Pulmonary artery endothelial cell (primary cell): ENCODE data around the gene DPH5. TPM values are rescaled to one million over a fixed set of nuclear protein-coding genes. Genes with fewer than 3 reads are reported as not detected.
"Not testable (repeated sequence)": the region's sequence is repeated elsewhere in the genome, so short reads cannot be mapped to it uniquely, and the experiment has no call there.

ENCODE experiments used
- DNase-seq: peaks from one replicate; pipeline ENCODE4 v3.0.0-alpha.2; 2011; ENCODE audit warnings: low read depth, low spot score
- total RNA-seq: library from RNA; depleted of rRNA; stranded (reverse); fragments of >200 nt; gene quantifications from 2 replicates; pipeline ENCODE4 v1.2.3, GENCODE V29; 2014

Gene DPH5
- total RNA-seq, 1 donor from 2014 or later: 27.6 TPM

GRCh38 chr1:101032129-101032528 lies 6.5 kb upstream of the DPH5 start:
- not testable (repeated sequence) for DNase-seq

DNA sequence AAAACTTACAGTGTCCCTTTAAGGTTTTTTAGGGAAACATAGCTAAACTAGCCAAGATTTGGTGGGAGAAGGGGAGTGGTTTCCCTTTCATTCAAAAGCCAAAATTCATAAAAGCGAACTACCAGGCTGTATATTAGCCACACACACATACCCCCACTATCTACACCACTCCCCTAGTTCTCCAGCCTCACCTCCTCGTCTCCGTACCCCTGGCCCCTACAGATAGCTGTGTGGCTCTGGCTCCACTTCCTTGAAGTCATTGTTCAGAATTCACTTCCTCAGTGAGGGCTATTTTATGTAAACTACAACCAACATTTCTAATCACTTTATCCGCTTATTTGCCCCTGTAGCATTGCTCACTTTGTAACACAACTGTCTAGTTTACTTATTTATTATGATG lies 5.3 kb upstream of the DPH5 start:
- no peak for DNase-seq

DNA sequence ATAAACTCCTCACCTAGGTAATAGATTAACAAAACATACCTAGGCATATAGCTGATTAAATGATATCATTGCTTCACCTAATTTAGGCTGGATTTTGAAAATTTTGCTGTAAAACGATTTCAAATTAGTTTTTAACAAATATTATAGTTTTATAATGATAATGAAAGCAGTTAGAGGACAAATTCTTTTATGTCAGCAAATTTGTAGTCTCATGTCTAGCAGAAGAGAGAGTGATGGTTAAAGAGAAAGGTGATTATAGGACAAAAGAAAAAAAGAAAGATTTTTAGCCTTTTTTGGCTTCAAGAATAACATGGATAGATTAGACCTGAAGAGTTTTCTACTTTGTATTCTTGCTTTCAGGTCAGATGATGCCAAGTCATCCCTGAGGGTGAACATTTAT lies 3.6 kb upstream of the DPH5 start:
- DNase-seq: no peak

- DNase-seq: no peak
These were observed 2.9 kb upstream of the DPH5 start for GRCh38 chr1:101028466-101028865.

DNA sequence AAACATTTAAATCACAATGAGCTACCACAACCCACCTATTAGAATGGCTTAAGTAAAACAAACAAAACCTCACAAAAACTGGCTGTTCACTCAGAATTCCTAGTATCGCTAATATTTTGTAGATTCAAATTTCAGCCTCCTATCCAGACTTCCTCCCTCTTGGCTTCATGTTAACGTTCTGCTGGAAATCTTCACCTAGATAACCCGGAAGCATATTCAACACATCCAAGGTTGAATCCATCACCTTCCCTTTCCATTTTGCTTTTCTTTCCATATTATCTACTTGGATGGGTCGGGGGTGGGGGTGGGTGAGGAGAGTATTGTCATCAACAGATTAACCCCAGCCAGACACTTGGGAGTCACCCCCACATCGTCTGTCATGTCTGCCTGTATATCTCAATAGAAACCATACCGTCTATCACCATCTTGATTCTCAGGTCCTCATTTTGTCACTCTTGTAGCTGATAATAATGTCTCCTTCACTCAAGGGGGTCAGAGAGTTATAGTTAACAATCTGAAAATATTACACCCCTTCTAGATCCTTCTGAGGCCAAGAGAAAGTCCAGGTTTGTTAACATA lies 1.7 kb upstream of the DPH5 start:
- no peak for DNase-seq

GRCh38 chr1:101026430-101026788 lies 825 bp upstream of the DPH5 start:
- no peak for DNase-seq

DNA sequence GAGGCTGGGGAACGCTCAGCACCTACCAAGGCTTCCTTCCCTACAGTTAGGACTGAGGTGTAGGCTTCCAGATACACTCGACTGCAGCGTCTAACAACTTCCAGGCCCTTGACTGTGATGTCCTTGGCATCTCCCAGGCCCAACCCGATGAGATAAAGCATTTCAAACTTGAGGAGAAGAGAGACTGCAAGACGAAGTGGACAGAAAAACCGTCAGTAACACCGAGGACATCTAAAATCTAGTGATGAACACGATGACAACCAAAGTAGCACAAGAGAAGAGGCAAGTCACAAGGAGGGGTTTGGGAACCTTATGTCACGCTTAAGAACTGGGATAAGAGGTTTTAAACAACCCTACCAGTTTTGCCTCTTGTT lies 314 bp downstream of the DPH5 start:
- DNase-seq: no peak

DNA sequence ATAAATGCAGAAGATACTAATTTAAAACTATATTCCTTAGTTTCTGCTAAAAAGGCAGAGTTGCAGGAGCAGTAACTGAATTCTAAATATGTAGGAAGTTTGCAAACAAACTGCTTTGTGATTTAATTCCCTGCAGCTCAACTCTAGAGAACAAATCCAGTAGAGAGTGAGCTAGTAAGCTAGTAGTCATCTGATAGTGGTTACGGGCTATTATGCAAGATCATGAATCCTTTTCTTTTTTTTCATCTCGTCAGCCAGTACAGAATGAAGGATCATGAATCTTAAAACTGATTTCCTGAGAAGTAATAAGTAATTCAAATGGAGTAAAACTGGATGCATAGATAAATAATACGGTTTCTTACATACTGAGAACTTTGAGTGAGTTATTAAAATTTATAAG lies 3.3 kb downstream of the DPH5 start:
- no peak for DNase-seq

DNA sequence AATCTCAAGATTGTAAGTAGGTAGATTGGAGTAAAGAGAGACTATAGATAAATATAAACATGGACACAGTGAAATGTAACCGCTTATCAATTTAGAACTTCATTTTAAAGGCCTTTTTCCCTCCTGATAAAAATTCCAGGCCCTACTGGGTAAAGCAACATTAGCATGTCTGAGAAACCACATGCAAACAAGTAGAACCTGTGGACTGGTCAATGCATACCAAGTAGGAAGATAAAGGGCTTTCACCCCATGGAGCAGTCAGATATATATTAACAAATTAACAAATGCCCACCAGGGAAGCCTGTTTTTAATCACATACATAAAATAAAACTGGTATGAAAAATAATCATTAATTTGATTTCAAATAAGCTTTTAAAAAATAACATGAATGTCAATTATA lies 8.1 kb downstream of the DPH5 start:
- no peak for DNase-seq

DNA sequence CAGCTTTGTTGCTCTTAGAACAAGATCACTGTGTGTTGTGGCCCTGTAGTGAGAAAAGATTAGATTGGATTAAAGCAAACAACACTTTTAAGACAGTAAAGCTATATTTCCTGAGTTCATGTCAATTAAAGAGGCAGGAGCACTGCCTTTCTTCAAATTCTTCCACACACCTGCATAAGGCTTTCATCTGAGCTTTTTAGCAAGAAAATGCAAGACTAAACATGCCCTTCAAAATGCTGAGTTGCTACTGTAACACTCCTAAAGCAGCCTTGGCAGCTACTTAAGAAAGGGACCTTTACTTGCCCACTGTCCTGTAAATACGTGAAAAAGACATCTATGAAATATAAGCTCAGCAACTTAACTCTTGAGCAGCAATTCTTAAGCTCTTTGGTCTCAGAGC lies 11.8 kb downstream of the DPH5 start:
- DNase-seq: no peak

- DNase-seq: no peak
These were observed 17.3 kb downstream of the DPH5 start for GRCh38 chr1:101008229-101008834.

DNA sequence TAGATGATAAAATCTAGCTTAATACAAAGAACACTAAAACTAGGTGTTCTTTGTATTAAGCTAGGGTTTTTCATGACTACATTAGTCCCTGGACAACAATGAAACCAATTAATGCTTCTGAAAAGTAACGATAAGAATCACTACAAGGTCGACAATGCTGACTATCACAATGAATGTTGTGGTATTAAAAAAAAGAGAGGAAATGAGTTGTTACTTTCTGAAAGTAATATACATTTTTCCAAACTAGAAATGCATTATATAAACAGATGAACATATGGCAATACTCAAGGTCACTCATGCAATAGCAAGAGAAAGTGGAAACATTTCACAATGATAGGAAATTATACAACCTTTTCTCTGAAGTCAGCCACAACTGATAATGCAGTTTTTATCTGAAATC lies 19.0 kb downstream of the DPH5 start:
- no peak for DNase-seq

GRCh38 chr1:101005871-101006270 lies 19.7 kb downstream of the DPH5 start:
- DNase-seq: no peak

GRCh38 chr1:101005183-101005582 lies 20.4 kb downstream of the DPH5 start:
- no peak for DNase-seq

- no peak for DNase-seq
These were observed 20.9 kb downstream of the DPH5 start for GRCh38 chr1:101004670-101005069.

DNA sequence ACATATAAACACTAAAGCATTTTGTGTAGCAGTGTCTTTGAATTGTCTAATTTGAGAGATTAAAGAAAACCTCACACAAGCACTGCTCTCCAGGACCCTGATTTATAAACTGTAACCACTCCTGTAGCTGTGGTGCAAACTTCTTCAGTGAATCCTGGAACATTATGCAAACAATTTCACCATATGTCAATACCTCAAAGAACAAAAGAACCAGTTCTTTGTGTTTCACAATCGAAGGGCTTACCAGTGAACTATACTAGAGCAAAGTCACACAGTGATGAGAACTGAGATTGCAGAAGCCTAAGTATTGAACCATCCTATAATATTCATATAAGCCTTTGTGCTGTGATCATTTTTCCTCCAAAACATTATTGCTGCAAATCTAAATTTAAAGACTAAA lies 21.5 kb downstream of the DPH5 start:
- DNase-seq: no peak

- no peak for DNase-seq
These were observed 22.5 kb downstream of the DPH5 start for GRCh38 chr1:101003012-101003650.

DNA sequence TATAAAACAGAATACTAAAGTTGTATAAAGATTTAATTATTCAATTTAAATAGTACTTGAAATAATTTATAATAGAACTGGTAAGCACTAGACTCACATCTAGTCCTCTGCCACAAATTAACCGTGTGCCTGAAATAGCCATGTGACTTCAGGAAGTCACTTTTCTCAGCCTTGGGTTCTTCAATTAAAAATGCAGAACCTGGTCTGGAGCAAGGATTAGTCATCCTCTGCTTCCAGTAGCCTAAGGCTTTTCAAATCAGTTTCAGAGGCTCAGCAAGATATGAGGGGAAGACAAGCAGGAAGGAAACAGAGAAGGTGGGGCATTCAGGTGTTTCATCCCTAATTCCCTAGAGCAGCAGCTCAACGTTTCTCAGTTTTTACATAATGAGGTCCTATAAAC lies 23.0 kb downstream of the DPH5 start:
- DNase-seq: no peak

DNA sequence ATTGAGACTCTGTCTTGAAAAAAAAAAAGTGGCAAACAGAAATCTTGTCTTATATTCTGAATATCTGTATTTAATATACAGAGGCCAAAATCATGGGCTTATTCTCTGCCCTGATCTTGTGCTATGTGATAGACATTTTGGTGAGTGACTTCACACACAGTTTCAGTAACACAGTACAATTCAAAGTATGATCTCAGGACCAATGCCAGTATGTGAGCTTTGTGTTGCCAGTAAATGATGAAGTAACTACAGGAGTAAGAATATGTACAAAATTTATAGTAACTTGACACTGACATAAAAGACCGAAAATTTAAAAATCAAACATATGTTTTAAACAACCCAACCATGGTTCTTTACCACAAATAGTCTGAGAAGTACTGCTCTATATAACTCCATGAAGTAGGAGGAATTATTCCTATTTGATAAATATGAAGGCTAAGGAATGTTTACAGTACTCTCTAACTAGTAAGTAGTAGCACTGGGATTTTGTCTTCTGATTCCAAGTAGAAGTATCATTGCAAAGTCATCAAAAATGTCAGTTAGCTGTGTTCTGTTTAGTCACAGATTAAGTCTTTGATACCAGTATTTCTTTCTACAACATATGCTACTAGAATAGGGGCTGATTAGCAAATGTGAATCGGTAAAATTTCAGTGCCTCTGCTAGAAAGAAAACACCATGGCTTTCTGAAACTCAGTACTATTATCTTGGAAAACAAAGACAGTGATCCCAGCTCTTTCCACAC lies 25.3 kb downstream of the DPH5 start:
- no peak for DNase-seq

GRCh38 chr1:100998426-100998825 lies 27.2 kb downstream of the DPH5 start:
- no peak for DNase-seq

GRCh38 chr1:100995198-100995988 lies 30.2 kb downstream of the DPH5 start:
- peak; percentile 75 for DNase-seq
